Spleen (tissue), 11 donors: ENCODE results near the gene CFAP77. TPM values are rescaled to one million over a fixed set of nuclear protein-coding genes. Genes with fewer than 3 reads are reported as not detected.

Source experiments
- DNase-seq: peaks from one replicate; pipeline ENCODE4 v3.0.0-alpha.2; 2020
- H3K27ac ChIP-seq, 8 donors: fragments of 200-600 bp; sonication (generic) in 7 of 8; 1 replicate in 4 of 8; 2 replicates in 4 of 8; pipeline versions ENCODE4 v1.5.0 to v1.8.0; 2016 to 2021; ENCODE audit warnings: inconsistent platforms in 4 of 8, mild to moderate bottlenecking in 4 of 8, moderate library complexity in 1 of 8
- H3K27me3 ChIP-seq, 7 donors: fragments of 200-600 bp; sonication (generic) in 6 of 7; replicated peaks in 1 of 7; 1 replicate in 4 of 7; 2 replicates in 3 of 7; pipeline versions ENCODE4 v1.5.0 to v1.8.0; 2016 to 2021; ENCODE audit warnings: inconsistent platforms in 3 of 7, mild to moderate bottlenecking in 1 of 7
- H3K36me3 ChIP-seq, 6 donors: fragments of 200-600 bp; sonication (generic) in 5 of 6; 1 replicate in 4 of 6; 2 replicates in 2 of 6; pipeline versions ENCODE4 v1.5.0 to v1.8.0; 2016 to 2021; ENCODE audit warnings: inconsistent platforms in 2 of 6
- H3K4me1 ChIP-seq, 6 donors: fragments of 200-600 bp; sonication (generic) in 5 of 6; 1 replicate in 3 of 6; 2 replicates in 3 of 6; pipeline versions ENCODE4 v1.5.0 to v1.8.0; 2016 to 2021; ENCODE audit warnings: inconsistent platforms in 3 of 6
- H3K4me3 ChIP-seq, 8 donors: fragments of 200-600 bp; sonication (generic) in 7 of 8; 1 replicate in 4 of 8; 2 replicates in 4 of 8; pipeline versions ENCODE4 v1.5.0 to v1.8.0; 2016 to 2021; ENCODE audit warnings: inconsistent platforms in 4 of 8, mild to moderate bottlenecking in 4 of 8, moderate library complexity in 2 of 8
- H3K9me3 ChIP-seq, 8 donors: fragments of 200-600 bp; sonication (generic) in 7 of 8; 1 replicate in 4 of 8; 2 replicates in 4 of 8; pipeline versions ENCODE4 v1.5.0 to v1.8.0; 2016 to 2021; ENCODE audit warnings: inconsistent platforms in 4 of 8
- CTCF ChIP-seq, 11 experiments: fragments of 200-600 bp in 7 of 11; fragments of 450-650 bp in 4 of 11; sonication (generic) in 4 of 11; IDR thresholded peaks in 8 of 11; conservative IDR thresholded peaks in 3 of 11; 1 replicate in 7 of 11; 2 replicates in 4 of 11; pipeline versions ENCODE4 v1.4.0 to v1.8.0; 2016 to 2021; ENCODE audit warnings: antibody characterized with exemption in 11 of 11, inconsistent platforms in 4 of 11, mild to moderate bottlenecking in 1 of 11
- POLR2A ChIP-seq, 3 donors: fragments of 450-650 bp; IDR thresholded peaks; one replicate each; pipeline ENCODE4 v1.5.1; 2017; ENCODE audit warnings: antibody characterized with exemption in 3 of 3, mild to moderate bottlenecking in 1 of 3
- POLR2AphosphoS5 ChIP-seq, 3 donors: sonication (generic); formaldehyde crosslinking; IDR thresholded peaks; one replicate each; pipeline ENCODE4 v1.5.1; 2017; ENCODE audit warnings: antibody characterized with exemption in 3 of 3
- WGBS, 5 donors: extraction: QIAGEN DNeasy Blood & Tissue Kit in 3 of 5; methylation state at CpG; one replicate each; pipeline versions ENCODE4 v1.1.5 to v1.1.7; 2013 to 2018; 5-methylcytosine and 5-hydroxymethylcytosine counted together
- intact Hi-C: fragments of 100-400 bp; cut with DNase I; formaldehyde crosslinking; loops from one replicate; pipeline ENCODE4 v1.15.0; 2023; ENCODE audit warnings: low total_unique reads
- polyA plus RNA-seq, 3 donors: library from polyadenylated mRNA; stranded (reverse); fragments of 200-250 nt; gene quantifications; one replicate each; pipeline ENCODE4 v1.2.1, GENCODE V29; 2013
- total RNA-seq, 7 donors: library from RNA; depleted of rRNA in 3 of 7; stranded (reverse); fragments of >200 nt in 3 of 7; fragmentation: NEBNext Ultra II Directional in 4 of 7; extraction: Animal tissue kit (Norgen Biotek cat#: 25700) in 4 of 7; gene quantifications; one replicate each; pipeline versions ENCODE4 v1.1.0 to v1.2.1, GENCODE V29; 2016 to 2021
- donor health status: healthy with polysubstance abuse.
- donor health status: DM: no; HTN: no; CAD: no; lungs with moderate emphysema.
- donor health status: DM: no; HTN: no; CAD: no.
- donor health status: Bipolar disorder and iron deficiency.
- donor health status: healthy.
- donor health status: DM: no; HTN: no; CAD: no.
- donor health status: DM: yes; HTN: yes; CAD: no.

The CFAP77 gene
- total and polyA plus RNA-seq, 10 donors: 0.06 TPM; not detected in 9

GRCh38 chr9:132464547-132464946 lies 54.5 kb downstream of the CFAP77 start:
- 74 to 88% (median 83%) methylated on average over 9 of the region's 9 CpGs for WGBS, 5 donors
- DNase-seq: no peak
- intact Hi-C loops: no loop called here

GRCh38 chr9:132465131-132465635 lies 55.2 kb downstream of the CFAP77 start:
- Histone ChIP-seq H3K4me1 (no peaks in the 10 kb centered on the region), H3K9me3 (peaks cover 0 to 3% (median 0%) of the 10 kb centered on the region in 8 donors), H3K27ac (no peak overlapping the region), H3K27me3 (peaks cover 0 to 49% (median 0%) of the 10 kb centered on the region in 7 donors), H3K4me3 (no peak overlapping the region), H3K36me3 (no peaks in the 10 kb centered on the region)
- no peak for DNase-seq
- intact Hi-C loops: no loop called here
- WGBS, 5 donors: 68 to 80% (median 73%) methylated on average over 5 of the region's 5 CpGs
- TF ChIP-seq POLR2AphosphoS5 (IDR thresholded peaks at IDR 0.05): no peak
- no peak for TF ChIP-seq CTCF (IDR thresholded peaks at IDR 0.05 in 8 of 11, conservative IDR thresholded peaks at IDR 0.05 in 3 of 11)
- TF ChIP-seq POLR2A (IDR thresholded peaks at IDR 0.05): no peak

More at GRCh38 chr9:132464547-132464946, 54.5 kb downstream of the CFAP77 start:
- H3K4me3 ChIP-seq: no peak overlapping the region
- peaks cover 0 to 4% (median 0%) of the 10 kb centered on the region in 8 donors for H3K9me3 ChIP-seq
- TF ChIP-seq CTCF (IDR thresholded peaks at IDR 0.05 in 8 of 11, conservative IDR thresholded peaks at IDR 0.05 in 3 of 11) (no peak), POLR2A (IDR thresholded peaks at IDR 0.05) (no peak), POLR2AphosphoS5 (IDR thresholded peaks at IDR 0.05) (no peak)
- H3K36me3 ChIP-seq: no peaks in the 10 kb centered on the region
- no peak overlapping the region for H3K27ac ChIP-seq
- peaks cover 0 to 53% (median 0%) of the 10 kb centered on the region in 7 donors for H3K27me3 ChIP-seq
- no peaks in the 10 kb centered on the region for H3K4me1 ChIP-seq

- WGBS, 5 donors: 70 to 84% (median 72%) methylated on average over 4 of the region's 4 CpGs
- Histone ChIP-seq H3K4me1 (no peaks in the 10 kb centered on the region), H3K36me3 (no peaks in the 10 kb centered on the region), H3K27me3 (peaks cover 0 to 17% (median 0%) of the 10 kb centered on the region in 7 donors), H3K27ac (no peak overlapping the region), H3K9me3 (no peaks in the 10 kb centered on the region), H3K4me3 (no peak overlapping the region)
- no peak for TF ChIP-seq POLR2A (IDR thresholded peaks at IDR 0.05)
- TF ChIP-seq CTCF (IDR thresholded peaks at IDR 0.05 in 8 of 11, conservative IDR thresholded peaks at IDR 0.05 in 3 of 11): no peak
- TF ChIP-seq POLR2AphosphoS5 (IDR thresholded peaks at IDR 0.05): no peak
- DNase-seq: no peak
- intact Hi-C loops: no loop called here
Observed at GRCh38 chr9:132472199-132472598, 62.2 kb downstream of the CFAP77 start.

GRCh38 chr9:132472599-132472998 lies 62.6 kb downstream of the CFAP77 start:
- Histone ChIP-seq H3K9me3 (no peaks in the 10 kb centered on the region), H3K4me1 (no peaks in the 10 kb centered on the region), H3K36me3 (no peaks in the 10 kb centered on the region), H3K27me3 (peaks cover 0 to 17% (median 0%) of the 10 kb centered on the region in 7 donors), H3K27ac (no peak overlapping the region), H3K4me3 (no peak overlapping the region)
- intact Hi-C loops: no loop called here
- 77 to 82% (median 79%) methylated on average over 9 of the region's 9 CpGs for WGBS, 5 donors
- TF ChIP-seq POLR2A (IDR thresholded peaks at IDR 0.05) (no peak), POLR2AphosphoS5 (IDR thresholded peaks at IDR 0.05) (no peak), CTCF (IDR thresholded peaks at IDR 0.05 in 8 of 11, conservative IDR thresholded peaks at IDR 0.05 in 3 of 11) (no peak)
- no peak for DNase-seq
